ENCODE measurements around the gene RAB24. TPM values are rescaled to one million over a fixed set of nuclear protein-coding genes. Genes with fewer than 3 reads are reported as not detected.
A peak's percentile ranks its signal among the peaks of the same experiment; 100 is the strongest.

Gene RAB24
- total RNA-seq, 1 donor from 2014 or later, result 28.3 TPM

DNA sequence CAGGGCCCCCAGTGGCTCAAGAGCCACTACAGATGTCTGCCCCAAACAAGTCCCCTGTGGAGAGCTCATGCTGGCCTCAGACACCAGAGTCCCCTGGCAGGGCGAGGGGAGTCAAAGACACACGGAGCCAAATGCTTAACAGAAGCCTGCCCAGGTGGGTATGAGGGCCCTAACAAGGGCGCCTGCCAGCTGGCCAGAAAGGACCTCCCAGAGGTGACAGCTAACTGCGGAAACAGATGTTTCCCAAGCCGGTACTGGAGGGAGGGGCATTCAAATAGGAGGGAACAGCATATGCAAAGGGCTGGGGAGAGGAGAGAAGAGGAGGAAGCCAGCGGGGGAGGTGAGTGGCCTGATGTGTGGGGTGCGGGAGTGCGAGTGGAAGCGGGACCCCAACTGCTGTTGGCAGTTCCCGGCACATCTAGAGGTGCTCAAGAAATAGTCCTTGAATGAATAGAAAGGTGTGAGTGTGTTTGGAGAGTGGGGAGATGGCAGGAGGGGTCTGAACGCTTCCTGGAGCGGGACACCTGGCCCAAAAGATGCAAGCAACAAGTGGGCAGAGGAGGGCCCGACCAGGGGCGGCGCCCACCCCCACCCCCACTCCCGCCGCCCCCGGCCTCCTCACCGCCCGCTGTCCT, 7.4 kb upstream of the RAB24 start:
- TF ChIP-seq, protein P1, sequence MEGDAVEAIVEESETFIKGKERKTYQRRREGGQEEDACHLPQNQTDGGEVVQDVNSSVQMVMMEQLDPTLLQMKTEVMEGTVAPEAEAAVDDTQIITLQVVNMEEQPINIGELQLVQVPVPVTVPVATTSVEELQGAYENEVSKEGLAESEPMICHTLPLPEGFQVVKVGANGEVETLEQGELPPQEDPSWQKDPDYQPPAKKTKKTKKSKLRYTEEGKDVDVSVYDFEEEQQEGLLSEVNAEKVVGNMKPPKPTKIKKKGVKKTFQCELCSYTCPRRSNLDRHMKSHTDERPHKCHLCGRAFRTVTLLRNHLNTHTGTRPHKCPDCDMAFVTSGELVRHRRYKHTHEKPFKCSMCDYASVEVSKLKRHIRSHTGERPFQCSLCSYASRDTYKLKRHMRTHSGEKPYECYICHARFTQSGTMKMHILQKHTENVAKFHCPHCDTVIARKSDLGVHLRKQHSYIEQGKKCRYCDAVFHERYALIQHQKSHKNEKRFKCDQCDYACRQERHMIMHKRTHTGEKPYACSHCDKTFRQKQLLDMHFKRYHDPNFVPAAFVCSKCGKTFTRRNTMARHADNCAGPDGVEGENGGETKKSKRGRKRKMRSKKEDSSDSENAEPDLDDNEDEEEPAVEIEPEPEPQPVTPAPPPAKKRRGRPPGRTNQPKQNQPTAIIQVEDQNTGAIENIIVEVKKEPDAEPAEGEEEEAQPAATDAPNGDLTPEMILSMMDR (IDR thresholded peaks at IDR 0.05; ENCODE audit: unreplicated experiment), result no peak
- Mint-ChIP-seq H3K9me3 (no peaks in the 10 kb centered on the region), H3K36me3 (peaks cover 10% of the 10 kb centered on the region), H3K27me3 (ENCODE audit: low read depth) (no peaks in the 10 kb centered on the region), H3K27ac (peak overlapping the region; percentile 79), H3K4me1 (peaks cover 17% of the 10 kb centered on the region), H3K4me3 (peak overlapping the region; percentile 79)
- DNase-seq (ENCODE audit: low spot score in 2 of 2, unreplicated experiment in 2 of 2), result no peak

DNA sequence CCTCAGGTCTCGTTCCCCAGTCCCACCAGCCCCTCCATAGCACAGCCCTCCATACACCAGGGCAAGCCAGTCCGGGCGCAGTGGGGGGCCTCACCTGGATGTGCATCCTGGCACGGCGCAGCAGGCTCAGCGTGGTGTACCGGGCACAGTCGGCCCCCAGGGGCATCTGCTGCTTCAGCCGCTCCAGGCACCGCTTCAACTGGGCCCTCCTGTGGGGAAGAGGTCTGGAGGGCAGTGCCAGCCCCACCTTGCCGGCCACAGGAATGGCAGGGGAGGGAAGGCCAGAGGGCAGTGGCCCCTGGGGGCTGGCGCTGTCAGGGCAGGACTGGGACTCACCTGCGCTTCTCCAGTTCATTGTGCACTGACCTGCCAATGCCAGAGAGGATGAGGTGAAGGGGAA, 6.8 kb upstream of the RAB24 start:
- H3K36me3 Mint-ChIP-seq, result peaks cover 10% of the 10 kb centered on the region
- H3K4me1 Mint-ChIP-seq, result peaks cover 17% of the 10 kb centered on the region
- H3K4me3 Mint-ChIP-seq, result peak overlapping the region; percentile 79
- no peaks in the 10 kb centered on the region for H3K9me3 Mint-ChIP-seq
- no peak overlapping the region for H3K27ac Mint-ChIP-seq
- no peaks in the 10 kb centered on the region for H3K27me3 Mint-ChIP-seq (ENCODE audit: low read depth)
- DNase-seq (ENCODE audit: low spot score in 2 of 2, unreplicated experiment in 2 of 2), result no peak
- TF ChIP-seq, protein P1 (IDR thresholded peaks at IDR 0.05; ENCODE audit: unreplicated experiment), result no peak

DNA sequence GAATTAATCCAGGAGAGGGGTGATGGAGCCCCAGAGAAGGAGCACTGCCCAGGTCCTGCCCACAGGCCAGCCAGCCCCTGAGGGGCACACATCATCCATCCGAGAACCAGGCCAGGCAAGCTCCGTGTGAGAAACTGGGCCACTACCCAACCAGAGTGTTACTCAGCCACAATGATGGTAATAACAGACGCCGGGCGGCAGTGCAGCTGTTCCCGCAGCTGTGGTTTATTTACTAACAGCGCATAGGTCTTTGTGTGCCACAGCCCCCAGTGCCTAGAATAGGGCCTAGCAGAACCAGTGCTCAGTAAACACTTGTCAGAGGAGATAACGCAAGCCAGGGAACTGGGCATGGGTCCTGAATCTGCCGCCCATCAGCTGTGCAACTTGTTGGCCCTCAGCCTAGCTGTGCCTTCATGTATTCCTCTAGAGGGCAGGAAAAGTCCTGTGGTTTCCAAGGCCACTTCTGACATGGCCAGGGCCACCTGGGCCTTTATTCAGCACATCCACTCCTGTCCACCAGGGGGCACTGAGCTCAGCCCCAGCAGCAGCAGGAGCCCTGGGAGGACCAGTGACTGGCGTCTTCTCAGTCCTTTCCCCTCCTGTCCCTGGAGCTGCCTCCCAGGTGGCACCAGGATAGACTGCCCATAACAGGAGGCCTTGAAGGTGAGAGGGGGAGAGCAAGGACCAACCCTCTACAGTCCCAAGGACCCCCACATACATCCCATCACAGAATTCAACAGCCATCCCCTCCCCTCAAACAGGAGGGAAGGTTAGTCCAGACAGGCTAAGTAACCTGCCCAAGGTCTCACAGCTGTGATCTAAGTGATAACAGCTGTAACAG, 6.1 kb upstream of the RAB24 start:
- Mint-ChIP-seq H3K27ac (no peak overlapping the region), H3K9me3 (no peaks in the 10 kb centered on the region), H3K4me3 (peak overlapping the region; percentile 55), H3K4me1 (peaks cover 21% of the 10 kb centered on the region), H3K27me3 (ENCODE audit: low read depth) (no peaks in the 10 kb centered on the region), H3K36me3 (peaks cover 10% of the 10 kb centered on the region)
- TF ChIP-seq, protein P1 (IDR thresholded peaks at IDR 0.05; ENCODE audit: unreplicated experiment), result peak; percentile 81
- DNase-seq (ENCODE audit: low spot score in 2 of 2, unreplicated experiment in 2 of 2), result peak in 1 of 2 experiments; percentile 78

DNA sequence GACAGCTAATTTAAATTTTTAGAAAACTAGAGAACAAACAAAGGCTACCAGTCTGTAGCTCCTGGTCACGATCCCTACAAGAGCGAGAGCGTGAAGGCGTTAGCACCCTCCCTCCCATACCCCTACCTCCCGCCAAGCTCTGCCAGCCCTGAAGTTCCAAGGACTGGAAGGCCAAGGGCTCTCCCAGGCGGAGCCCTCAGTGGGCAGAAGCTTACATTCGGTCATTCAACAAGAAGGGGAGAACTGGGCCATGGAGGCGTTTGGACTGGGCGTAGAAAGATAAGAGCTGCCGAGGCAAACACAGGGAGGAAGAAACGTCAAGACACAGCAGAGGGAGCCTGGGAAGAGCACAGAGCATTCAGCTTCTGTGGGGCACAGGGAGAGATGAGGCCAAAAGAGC, 5.2 kb upstream of the RAB24 start:
- H3K27ac Mint-ChIP-seq, result peak overlapping the region; percentile 36
- peaks cover 28% of the 10 kb centered on the region for H3K4me1 Mint-ChIP-seq
- no peaks in the 10 kb centered on the region for H3K27me3 Mint-ChIP-seq (ENCODE audit: low read depth)
- no peak for DNase-seq (ENCODE audit: low spot score in 2 of 2, unreplicated experiment in 2 of 2)
- H3K36me3 Mint-ChIP-seq, result peaks cover 10% of the 10 kb centered on the region
- H3K4me3 Mint-ChIP-seq, result no peak overlapping the region
- H3K9me3 Mint-ChIP-seq, result no peaks in the 10 kb centered on the region
- TF ChIP-seq, protein P1 (IDR thresholded peaks at IDR 0.05; ENCODE audit: unreplicated experiment), result no peak

DNA sequence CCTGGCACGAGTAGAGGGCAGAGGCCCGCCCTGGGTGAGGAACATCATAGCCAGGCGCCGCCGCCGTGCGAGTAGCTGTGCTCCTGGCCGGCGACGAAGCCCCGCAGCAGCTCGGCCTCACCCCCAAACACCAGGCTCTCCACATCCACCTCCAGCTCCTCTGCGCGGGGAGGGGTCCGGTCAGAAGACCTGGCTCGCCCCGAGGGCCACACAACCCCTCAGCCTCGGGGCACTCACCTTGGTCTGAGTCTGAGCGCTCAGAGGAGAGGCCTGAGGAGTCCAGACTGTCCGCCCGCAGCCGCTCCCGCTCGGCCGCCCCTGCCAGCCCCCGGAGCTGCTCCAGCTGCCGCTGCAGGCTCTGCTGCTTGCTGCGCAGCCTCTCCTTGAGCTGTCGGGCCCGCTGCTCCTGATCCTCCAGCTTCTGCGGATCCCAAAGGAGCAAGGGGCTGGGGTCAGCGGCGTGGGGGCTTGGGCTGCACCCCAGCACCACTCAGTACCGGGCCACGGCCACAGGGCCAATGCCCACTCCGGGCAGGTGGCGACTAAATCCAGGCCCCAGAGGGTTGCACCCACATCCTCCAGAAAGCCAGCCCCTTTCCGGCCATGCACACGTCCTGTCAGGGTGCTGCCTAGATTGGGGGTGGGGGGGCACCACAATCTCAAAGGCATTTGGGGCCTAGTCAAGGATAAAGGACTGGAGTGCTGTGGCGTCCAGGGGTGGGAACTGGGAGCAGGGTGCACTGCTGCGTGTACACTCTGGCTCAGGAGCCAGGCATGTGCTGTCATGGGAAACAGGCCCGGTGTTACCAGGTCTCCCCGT, 4.2 kb upstream of the RAB24 start:
- Mint-ChIP-seq H3K27me3 (ENCODE audit: low read depth) (no peaks in the 10 kb centered on the region), H3K9me3 (no peaks in the 10 kb centered on the region), H3K4me1 (peaks cover 27% of the 10 kb centered on the region), H3K4me3 (no peak overlapping the region), H3K27ac (no peak overlapping the region), H3K36me3 (peaks cover 10% of the 10 kb centered on the region)
- no peak for DNase-seq (ENCODE audit: low spot score in 2 of 2, unreplicated experiment in 2 of 2)
- TF ChIP-seq, protein P1 (IDR thresholded peaks at IDR 0.05; ENCODE audit: unreplicated experiment), result no peak
